Stimulated activated CD4-positive, alpha-beta T cell treated with anti-CD3 and anti-CD28 coated beads, Interleukin-1b, Interleukin-23, amount 100 ng/mL, for 48 hours (primary cell): ENCODE results near the gene CA9.

Experiments used
- DNase-seq: peaks from one replicate; pipeline ENCODE4 v3.0.0-alpha.2; 2020

CA9 gene

GRCh38 chr9:35651956-35652828 lies 21.5 kb upstream of the CA9 start:
- DNase-seq, result no peak

GRCh38 chr9:35652829-35653209 lies 20.9 kb upstream of the CA9 start:
- DNase-seq, result no peak

DNA sequence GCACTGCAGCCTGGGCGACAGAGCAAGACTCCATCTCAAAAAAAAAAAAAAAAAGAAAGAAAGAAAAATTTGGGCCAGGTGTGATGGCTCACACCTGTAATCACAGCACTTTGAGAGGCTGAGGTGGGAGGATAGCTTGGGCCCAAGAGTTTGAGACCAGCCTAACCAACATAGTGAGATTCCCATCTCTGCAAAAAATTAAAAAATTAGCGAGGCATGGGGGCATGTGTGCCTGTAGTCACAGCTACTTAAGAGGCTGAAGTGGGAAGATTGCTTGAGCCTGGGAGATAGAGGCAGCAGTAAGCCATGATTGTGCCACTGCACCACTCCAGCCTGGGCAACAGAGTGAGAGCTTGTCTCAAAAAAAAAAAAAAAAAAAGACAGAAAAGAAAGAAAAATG lies 20.1 kb upstream of the CA9 start:
- DNase-seq, result no peak

- no peak for DNase-seq
Observed at GRCh38 chr9:35656348-35656747, 17.4 kb upstream of the CA9 start.

DNA sequence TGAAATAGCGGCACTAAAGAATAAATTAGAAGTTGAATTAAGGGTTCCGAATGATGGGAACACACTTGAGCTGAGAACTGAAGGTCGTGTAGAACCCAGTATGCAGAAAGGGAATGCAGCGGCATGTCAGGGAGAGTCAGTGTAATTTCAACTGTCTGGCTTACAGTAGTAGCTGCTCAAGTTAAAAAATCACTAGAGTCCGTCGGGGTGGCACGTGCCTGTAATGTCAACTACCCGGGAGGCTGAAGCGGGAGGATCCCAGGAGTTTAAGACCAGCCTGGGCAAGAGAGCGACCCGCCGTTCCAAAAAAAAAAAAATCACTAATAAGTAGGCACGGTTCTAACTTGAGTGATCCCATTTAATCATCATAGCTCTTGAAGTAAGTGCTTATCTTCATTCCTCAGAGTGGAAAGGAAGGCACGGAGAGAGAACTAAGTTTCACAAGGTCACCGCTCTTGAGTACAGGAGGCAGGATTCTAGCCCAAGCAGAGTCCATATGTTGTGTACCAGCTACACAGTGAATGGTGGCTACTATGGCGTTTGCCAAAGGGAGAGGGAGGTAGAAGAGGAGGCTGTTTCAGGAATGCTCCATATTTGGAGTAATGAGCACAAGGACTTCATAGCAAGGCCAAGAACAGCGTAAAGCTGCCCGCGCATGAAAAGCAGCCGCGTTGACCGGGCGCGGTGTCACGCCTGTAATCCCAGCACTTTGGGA lies 16.7 kb upstream of the CA9 start:
- DNase-seq, result no peak

- DNase-seq, result peak; percentile 97
Observed at GRCh38 chr9:35657546-35658136, 16.1 kb upstream of the CA9 start, which contains the start of gene RMRP. Gene RMRP, minus strand, starts transcription at chr9:35658019.

GRCh38 chr9:35658137-35658967 lies 15.4 kb upstream of the CA9 start, which contains the start of gene CCDC107:
Gene CCDC107, plus strand, starts transcription at chr9:35658292. Its CDS starts 88 bp downstream, at chr9:35658380.
- DNase-seq, result peak; percentile 74

GRCh38 chr9:35658968-35659220 lies 14.8 kb upstream of the CA9 start:
- no peak for DNase-seq

DNA sequence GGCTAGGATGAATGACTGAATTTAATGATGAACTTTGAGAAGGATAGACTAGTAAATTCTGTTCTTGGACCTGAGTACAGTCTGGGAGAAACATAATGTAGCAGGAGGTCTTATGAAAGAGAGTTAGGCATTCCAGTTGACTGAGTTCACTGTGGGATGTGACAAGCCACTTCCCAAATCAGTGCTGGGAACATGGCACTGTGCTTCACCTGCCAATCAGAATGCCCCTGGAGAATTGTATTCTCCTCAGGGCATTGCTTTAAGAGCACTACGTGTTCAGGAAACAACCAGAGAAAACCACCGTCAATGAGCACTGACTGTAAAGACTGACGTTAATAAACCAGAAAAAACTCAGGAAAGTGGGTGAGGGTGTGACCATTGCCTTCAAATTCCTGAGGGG lies 14.4 kb upstream of the CA9 start:
- DNase-seq, result no peak

- no peak for DNase-seq
Observed at GRCh38 chr9:35660966-35661415, 12.7 kb upstream of the CA9 start.

DNA sequence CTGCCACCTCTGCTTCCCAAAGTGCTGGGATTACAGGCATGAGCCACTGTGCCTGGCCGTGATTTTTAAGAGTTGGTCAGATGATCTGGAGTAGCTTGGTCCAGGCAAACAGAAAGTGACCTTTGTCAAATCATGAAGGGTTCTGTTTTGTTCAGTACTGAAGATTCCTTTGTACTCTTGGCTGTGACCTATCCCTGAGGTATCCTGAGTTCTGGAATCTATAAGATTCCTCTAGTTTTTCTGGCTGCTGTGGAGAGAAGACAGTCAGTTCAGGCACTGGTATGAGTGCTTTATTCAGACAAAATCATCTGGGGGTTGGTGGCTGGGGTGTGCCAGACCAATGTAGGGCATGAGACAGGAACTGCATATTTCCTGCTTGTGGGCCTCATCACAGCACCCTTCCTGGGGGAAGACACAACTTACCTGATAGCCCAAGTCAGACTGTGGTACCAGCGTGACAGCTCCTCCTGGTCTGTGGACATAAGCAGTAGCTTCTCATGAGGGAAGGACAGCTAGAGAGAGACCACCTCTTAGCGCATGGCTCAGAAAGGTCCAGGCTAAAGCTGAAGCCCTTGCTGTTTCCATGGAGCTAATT lies 11.9 kb upstream of the CA9 start:
- DNase-seq, result no peak

GRCh38 chr9:35662437-35662836 lies 11.3 kb upstream of the CA9 start:
- no peak for DNase-seq

DNA sequence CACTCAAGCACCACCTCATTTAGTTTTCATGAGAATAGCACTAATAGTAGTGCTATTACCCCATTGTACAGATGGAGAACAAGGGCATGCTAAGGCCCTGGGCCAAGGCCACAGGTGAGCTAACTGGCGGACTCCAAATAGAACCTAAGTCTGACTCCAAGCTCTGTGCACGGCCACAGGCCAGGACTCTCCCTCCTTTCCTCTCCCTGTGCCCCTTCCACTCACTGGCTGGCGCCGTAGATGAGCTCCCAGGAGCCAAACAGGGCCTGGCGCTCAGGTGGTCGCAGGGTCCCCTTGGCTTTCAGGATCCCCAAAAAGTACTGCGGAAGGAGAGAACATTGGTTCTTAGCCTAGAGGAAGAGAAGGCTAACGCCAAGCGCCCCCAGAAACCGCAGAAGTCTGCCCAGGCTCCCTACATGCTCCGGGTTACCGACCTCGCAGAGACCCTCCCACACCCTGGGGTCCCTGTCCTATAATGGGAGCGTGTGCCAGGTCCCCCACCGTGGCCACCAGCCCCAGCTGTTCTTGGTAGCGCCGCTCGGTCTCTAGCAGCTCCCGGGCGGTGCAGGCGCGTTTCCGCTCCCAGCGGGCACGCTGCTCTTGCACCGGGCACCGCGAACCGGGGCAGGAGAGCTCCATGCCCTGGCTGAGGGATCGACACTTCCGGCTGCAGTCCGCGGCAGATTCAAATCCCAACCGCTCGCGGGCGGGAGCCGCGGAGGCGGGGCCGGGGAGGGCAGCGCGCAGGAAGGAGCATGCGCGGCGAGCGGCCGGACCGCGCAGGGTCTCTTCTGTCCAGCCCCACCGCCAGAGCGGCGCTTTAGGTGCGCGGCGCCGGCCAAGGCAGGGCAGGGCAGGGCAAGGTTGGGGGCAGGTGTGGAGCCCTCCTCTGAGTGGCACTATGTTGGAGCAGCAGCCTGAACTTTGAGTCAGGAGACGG lies 8.9 kb upstream of the CA9 start, which contains the start of gene ARHGEF39:
Gene ARHGEF39, minus strand, starts transcription at position 665 of the 940 bp plus-strand sequence. Its CDS starts 26 bp downstream, at position 639.
- DNase-seq, result peak; percentile 71

DNA sequence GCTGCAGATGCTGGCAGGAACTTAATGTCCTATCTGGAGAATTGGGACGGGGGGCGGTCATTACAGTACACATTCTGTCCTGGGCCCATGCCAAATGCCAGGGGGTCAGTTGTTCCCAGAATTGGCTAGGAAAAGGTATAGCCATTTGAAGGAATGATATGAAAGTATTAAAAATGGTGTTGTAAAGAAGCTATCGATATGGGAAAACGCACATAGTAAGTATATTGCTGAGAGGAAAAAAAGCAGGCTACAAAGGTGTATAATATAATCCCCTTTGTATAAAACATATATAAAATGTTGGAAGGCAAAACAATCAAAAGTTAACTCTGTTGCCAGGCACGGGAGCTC lies 8.3 kb upstream of the CA9 start:
- no peak for DNase-seq

- DNase-seq, result no peak
Observed at GRCh38 chr9:35666045-35666444, 7.7 kb upstream of the CA9 start.

DNA sequence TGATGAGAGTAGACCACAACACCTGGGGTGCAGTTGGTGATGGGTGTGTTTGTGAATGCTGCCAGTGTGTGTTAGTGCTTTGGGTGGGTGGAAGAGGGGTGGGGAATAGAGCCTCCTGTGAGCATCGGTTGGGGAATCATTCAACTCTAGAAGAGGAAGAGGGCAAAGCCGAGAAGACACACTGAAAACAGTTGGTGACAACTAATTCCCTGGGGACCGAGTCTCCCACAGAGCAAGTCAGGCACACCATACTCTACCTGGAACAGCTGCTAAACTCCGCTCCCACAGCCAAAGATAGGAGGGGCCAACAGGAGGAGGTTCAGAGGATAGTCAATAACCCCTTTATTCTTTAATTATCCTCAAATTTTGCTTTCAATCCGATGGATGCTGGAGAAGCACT lies 7.2 kb upstream of the CA9 start:
- DNase-seq, result no peak

GRCh38 chr9:35667939-35668338 lies 5.8 kb upstream of the CA9 start:
- DNase-seq, result no peak

- no peak for DNase-seq
Observed at GRCh38 chr9:35669331-35670145, 4.2 kb upstream of the CA9 start.

GRCh38 chr9:35674025-35674361 lies 265 bp downstream of the CA9 start:
- no peak for DNase-seq

DNA sequence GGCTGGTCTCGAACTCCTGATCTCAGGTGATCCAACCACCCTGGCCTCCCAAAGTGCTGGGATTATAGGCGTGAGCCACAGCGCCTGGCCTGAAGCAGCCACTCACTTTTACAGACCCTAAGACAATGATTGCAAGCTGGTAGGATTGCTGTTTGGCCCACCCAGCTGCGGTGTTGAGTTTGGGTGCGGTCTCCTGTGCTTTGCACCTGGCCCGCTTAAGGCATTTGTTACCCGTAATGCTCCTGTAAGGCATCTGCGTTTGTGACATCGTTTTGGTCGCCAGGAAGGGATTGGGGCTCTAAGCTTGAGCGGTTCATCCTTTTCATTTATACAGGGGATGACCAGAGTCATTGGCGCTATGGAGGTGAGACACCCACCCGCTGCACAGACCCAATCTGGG lies 1.5 kb downstream of the CA9 start:
- DNase-seq, result no peak
